GM19328 (cell line): Measurements from ENCODE around the gene FRS2.

Source experiments
- ATAC-seq: cut with Tn5 transposase; IDR thresholded peaks from one replicate; pipeline ENCODE4 v1.9.1; 2021; ENCODE audit warnings: mild to moderate bottlenecking, moderate library complexity; ENCODE audit not compliant: unreplicated experiment

FRS2 gene

DNA sequence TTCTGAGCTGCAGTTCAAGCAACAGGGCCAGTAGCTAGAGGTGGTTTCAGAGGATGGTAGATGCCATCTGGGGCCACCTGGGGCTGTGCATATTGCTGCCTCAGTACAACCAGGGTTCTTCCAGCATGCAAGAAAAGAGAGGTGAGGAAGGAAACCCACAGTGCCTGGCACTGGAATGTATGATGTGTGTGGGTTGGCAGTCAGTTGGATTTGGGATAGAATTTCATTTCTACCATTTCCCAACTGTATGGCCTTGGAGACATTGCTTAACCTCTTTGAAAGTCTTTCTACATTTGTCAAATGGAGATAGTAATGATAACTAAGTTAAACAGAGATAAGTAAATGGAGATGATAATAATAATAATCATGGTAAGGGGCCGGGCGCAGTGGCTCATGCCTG is 150.7 kb downstream of the FRS2 start:
- no peak for ATAC-seq

DNA sequence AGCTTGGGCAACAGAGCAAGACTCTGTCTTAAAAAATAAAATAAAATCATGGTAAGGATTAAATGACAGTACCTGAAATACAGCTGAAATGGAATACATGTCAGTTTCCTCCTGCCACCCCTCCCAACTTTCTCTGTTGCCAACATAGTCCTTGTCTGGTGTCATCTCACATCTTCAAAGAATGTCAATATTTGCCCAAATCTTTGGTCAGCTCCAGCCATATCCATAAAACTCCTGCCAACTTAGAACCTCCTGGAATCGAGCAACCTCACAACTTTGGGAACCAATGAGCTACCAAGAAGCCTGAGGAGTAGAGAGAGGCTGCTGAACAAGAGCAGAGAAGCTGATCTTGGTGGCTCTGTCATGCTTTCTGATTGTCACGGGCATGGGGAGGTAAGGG is 151.4 kb downstream of the FRS2 start:
- no peak for ATAC-seq

DNA sequence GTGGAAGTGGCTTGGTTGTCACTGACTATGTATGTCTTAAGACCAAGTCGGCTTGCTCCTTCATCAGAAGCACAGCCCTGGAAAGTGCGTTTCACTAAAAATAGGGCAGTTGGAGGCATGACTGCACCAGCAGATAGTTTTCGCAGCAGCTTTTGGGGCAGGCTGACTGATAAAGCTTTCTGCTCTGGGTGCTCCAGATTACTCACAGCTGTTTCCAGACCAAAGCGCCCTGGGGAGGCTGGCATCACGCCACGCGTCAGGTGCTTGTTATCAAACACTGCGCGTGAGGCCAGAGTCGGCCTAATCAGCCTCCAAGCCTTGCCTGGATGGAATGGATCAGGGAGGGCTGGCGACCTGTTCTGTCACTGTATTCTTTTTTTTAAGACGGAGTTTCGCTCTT is 153.8 kb downstream of the FRS2 start:
- no peak for ATAC-seq

DNA sequence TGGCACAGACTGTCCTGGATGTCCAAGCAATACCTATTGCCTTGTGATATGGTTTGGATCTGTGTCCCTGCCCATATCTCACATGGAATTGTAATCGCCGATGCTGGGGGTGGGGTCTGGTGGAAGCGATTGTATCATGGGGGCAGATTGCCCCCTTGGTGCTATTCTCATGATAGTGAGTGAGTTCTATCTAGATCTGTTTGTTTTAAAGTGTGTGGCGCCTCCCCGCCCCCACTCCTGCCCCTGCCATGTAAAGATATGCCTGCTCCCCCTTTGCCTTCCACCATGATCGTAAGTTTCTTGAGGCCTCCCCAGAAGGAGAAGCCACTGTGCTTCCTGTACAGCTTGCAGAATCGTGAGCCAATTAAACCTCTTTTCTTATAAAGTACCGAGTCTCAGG is 157.3 kb downstream of the FRS2 start:
- ATAC-seq, result no peak
